Thoracic aorta (tissue), 2 donors: ENCODE results near the gene PPP1R15B. TPM values are rescaled to one million over a fixed set of nuclear protein-coding genes. Genes with fewer than 3 reads are reported as not detected.
A peak's percentile ranks its signal among the peaks of the same experiment; 100 is the strongest.

Experiments
- ATAC-seq: fragments of 150-250 bp; one replicate; pipeline ENCODE4 v1.8.0; 2017; ENCODE audit warnings: low read depth; ENCODE audit not compliant: insufficient number of reproducible peaks, low FRiP score
- DNase-seq: peaks from one replicate; pipeline ENCODE4 v3.0.0-alpha.2; 2020; ENCODE audit warnings: low spot score
- H3K27ac ChIP-seq, 2 donors: fragments of 200-600 bp; sonication (generic); 1 replicate in 1 of 2; 2 replicates in 1 of 2; pipeline ENCODE4 v1.5.1; 2016; ENCODE audit warnings: mild to moderate bottlenecking in 2 of 2, moderate library complexity in 2 of 2
- H3K27me3 ChIP-seq: fragments of 200-600 bp; sonication (generic); replicated peaks from 2 replicates; pipeline ENCODE4 v1.6.0; 2016; ENCODE audit warnings: mild to moderate bottlenecking; ENCODE audit not compliant: insufficient read depth
- H3K36me3 ChIP-seq: fragments of 200-600 bp; sonication (generic); one replicate; pipeline ENCODE4 v1.5.1; 2016
- H3K4me1 ChIP-seq, 2 donors: fragments of 200-600 bp; sonication (generic); 1 replicate in 1 of 2; 2 replicates in 1 of 2; pipeline versions ENCODE4 v1.5.1 to v1.6.0; 2016; ENCODE audit warnings: low read depth in 2 of 2, mild to moderate bottlenecking in 1 of 2; ENCODE audit not compliant: control insufficient read depth in 1 of 2
- H3K4me3 ChIP-seq: fragments of 200-600 bp; sonication (generic); 2 replicates; pipeline ENCODE4 v1.5.1; 2016; ENCODE audit warnings: mild to moderate bottlenecking
- H3K9me3 ChIP-seq: fragments of 200-600 bp; sonication (generic); 2 replicates; pipeline ENCODE4 v1.5.1; 2016
- CTCF ChIP-seq: fragments of 200-600 bp; sonication (generic); IDR thresholded peaks from one replicate; pipeline ENCODE4 v1.5.1; 2019; ENCODE audit warnings: antibody characterized with exemption
- total RNA-seq, 2 donors: library from RNA; depleted of rRNA; stranded (reverse); fragments of >200 nt; gene quantifications; one replicate each; pipeline versions ENCODE4 v1.1.0 to v1.2.3, GENCODE V29; 2016

PPP1R15B gene
- total RNA-seq, 2 donors from 2014 or later, result 40.1 to 64.5 TPM

DNA sequence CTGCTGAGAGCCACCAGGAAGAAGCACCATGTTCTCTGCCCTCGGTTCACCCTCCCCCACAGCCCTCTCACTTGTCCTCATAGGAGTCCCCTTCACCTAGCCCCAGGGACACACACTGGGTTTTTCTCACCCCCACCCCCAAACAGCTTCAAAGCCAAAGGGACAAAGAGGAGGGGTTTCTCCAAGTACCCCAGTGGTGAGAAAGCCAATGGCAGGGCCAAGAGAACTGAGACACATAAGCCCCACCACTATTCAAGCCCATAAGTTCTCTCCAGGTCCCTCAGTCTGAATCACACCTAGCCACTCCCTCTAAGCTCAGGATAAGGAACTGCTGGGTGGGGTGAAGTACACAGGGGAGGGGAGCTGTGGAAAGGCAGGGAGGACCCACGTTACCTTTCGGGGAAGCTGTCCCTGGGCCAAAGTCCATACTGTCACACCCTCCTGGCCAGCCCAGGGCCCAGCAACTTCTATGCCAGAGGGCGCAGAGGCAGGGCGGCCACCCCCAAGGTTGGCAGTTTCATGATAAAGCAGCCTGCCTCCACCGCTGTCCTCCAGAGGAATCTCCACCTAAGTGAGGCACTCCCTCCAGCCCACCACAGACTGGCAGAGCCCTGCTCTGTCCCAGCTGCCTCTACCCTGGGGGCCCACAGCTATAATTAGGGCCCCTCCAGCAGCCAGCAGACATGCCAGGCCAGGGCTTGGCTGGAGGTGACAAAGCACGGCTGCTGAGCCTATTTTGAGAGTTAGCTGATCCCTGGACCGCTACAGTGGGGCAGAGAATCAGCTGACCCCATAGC is 39.0 kb upstream of the PPP1R15B start:
- H3K9me3 ChIP-seq, result no peaks in the 10 kb centered on the region
- ATAC-seq (no peak), DNase-seq (no peak)
- TF ChIP-seq CTCF, result no peak
- peaks cover 31% of the 10 kb centered on the region for H3K36me3 ChIP-seq
- H3K27me3 ChIP-seq, result no peaks in the 10 kb centered on the region
- H3K4me3 ChIP-seq, result no peak overlapping the region
- peaks cover 10 to 38% of the 10 kb centered on the region in 2 donors for H3K4me1 ChIP-seq
- H3K27ac ChIP-seq, result peak overlapping the region; percentile 81 to 86

DNA sequence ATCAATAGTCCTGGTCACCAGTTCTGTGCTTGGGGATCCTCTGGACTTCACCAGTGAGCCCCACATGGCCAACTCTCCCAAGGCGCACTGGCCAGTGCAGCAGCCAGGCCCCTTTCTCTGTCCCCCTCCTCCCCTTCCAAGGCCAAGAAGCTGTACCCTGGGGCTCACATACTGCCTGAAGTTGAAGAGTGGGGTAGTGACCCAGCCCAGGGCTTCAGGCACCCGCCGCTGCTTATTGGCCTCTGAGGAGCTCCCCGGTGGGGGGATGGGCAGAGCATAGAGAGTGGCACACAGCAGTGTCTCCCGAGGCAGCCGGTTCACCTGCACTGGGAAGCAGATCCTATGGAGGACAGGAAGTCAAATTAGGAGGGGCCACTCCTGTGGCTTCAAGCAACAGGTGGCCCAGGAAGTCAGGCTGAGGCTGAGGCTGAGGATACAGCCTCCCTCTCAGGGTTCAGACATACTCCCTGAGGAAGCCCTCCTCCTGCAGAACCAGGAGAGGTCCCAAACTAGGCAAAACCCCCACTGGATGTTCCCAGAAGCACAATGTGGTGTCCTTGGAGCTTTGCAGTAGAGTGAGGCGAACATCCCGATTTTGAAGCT is 38.2 kb upstream of the PPP1R15B start:
- Histone ChIP-seq H3K27me3 (no peaks in the 10 kb centered on the region), H3K4me1 (peaks cover 10 to 38% of the 10 kb centered on the region in 2 donors), H3K27ac (peak overlapping the region in 1 of 2 donors; percentile 86), H3K36me3 (peaks cover 26% of the 10 kb centered on the region), H3K9me3 (no peaks in the 10 kb centered on the region), H3K4me3 (no peak overlapping the region)
- TF ChIP-seq CTCF, result no peak
- ATAC-seq, result no peak
- no peak for DNase-seq

DNA sequence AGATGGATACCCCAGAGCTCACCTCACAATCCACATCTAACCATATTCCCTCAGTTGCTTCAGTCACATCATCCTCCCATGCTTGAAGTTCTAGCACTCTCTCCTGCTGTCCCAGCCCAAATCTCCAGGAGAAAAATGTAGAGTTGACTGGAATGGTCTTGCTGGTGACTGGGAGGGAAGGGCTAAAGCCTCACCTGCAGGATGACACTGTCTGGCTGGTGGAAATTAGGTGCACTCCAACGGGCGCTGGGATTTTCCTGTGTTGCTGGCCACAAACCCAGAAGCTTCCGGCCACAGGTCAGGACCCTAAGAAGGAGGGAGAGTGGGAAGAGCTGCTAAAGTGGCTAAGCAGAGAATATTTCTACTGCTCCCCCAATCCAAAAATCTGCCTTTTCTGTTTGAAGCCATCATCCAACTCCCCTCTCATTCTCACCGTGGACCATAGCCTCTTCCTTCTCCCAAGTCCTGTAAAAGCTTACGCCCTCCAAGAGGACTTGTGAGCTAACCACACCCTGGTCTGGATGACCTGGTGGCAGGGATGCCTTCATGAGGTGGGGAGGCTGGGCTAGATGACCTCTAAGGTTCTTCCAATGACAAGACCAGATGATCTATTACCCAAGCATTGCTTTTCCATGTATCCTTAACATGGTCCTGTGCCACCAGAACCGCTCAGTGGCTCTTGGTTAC is 37.5 kb upstream of the PPP1R15B start:
- Histone ChIP-seq H3K27ac (peak overlapping the region in 1 of 2 donors; percentile 18), H3K4me3 (no peak overlapping the region), H3K4me1 (peaks cover 12 to 44% of the 10 kb centered on the region in 2 donors), H3K27me3 (no peaks in the 10 kb centered on the region), H3K9me3 (no peaks in the 10 kb centered on the region), H3K36me3 (peaks cover 26% of the 10 kb centered on the region)
- no peak for TF ChIP-seq CTCF
- no peak for ATAC-seq
- DNase-seq, result no peak

DNA sequence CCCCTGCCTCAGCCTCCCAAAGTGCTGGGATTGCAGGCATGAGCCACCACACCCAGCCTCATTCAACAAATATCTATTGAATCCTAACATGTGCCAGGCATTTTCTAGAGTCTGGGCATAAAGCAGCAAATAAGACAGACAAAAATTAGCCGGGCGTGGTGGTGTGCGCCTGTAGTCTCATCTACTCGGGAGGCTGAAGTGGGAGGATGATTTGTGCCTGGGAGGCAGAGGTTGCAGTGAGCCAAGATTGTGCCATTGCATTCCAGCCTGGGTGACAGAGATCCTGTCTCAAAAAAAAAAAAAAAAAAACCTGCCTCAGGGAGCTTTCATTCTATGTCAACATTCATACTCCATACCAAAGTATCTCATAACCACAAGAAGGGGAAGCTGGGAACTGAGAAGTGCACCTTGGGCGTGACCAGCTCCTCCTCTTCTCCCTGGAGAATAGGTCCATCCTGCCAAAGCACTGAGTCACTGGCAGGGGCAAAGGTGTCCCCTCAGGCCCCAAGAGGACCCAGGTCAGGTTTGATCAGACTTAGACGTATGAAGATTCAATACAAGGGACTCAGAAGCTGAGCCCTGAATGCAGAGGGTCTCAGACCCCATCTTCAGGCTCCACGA is 36.8 kb upstream of the PPP1R15B start:
- H3K4me3 ChIP-seq, result no peak overlapping the region
- TF ChIP-seq CTCF, result no peak
- no peak for DNase-seq

DNA sequence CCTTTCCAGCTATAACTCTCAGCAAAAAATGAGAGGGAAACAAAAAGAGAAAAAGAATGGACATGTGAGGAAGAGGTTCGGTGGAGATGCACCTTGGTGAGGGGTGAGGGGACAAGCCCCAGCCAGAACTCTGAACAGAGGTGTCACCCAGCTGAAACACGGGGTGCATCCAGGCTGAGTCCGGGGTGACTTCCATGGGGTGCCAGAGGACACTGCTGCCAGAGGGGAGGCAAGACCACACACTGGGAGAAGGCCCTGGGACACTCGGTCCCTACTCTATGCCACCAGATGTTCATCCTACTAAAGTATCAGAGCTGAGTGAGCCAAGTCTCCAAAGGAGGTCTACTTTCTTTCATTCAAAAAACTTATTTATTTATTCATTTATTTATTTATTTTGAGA is 36.1 kb upstream of the PPP1R15B start:
- ATAC-seq (no peak), DNase-seq (no peak)
- no peaks in the 10 kb centered on the region for H3K27me3 ChIP-seq
- peaks cover 23% of the 10 kb centered on the region for H3K36me3 ChIP-seq
- no peak overlapping the region for H3K27ac ChIP-seq
- H3K4me1 ChIP-seq, result peaks cover 26 to 58% of the 10 kb centered on the region in 2 donors
- H3K9me3 ChIP-seq, result no peaks in the 10 kb centered on the region
- H3K4me3 ChIP-seq, result no peak overlapping the region
- no peak for TF ChIP-seq CTCF

More for the DNA sequence above, 36.8 kb upstream of the PPP1R15B start:
- Histone ChIP-seq H3K27ac (no peak overlapping the region), H3K36me3 (peaks cover 30% of the 10 kb centered on the region), H3K9me3 (no peaks in the 10 kb centered on the region), H3K27me3 (no peaks in the 10 kb centered on the region), H3K4me1 (peaks cover 19 to 51% of the 10 kb centered on the region in 2 donors)
- no peak for ATAC-seq
